GM12878 (cell line): Measurements from ENCODE around the gene SLC45A2.

Source experiments
- CBFB ChIP-seq: IDR thresholded peaks from 2 replicates; pipeline ENCODE4 v1.6.1; 2016; ENCODE audit warnings: antibody characterized with exemption, low read depth
- CHD2 ChIP-seq: IDR thresholded peaks from 2 replicates; pipeline ENCODE4 v1.6.1; 2011; ENCODE audit warnings: low read depth, low read length, improper control_type of control experiment, borderline replicate concordance
- CTCF ChIP-seq, 3 experiments: IDR thresholded peaks in 2 of 3; conservative IDR thresholded peaks in 1 of 3; 2 replicates each; pipeline ENCODE4 v1.5.1; 2011; ENCODE audit warnings: low read depth in 3 of 3, low read length in 3 of 3, mild to moderate bottlenecking in 3 of 3, control low read depth in 2 of 3, moderate library complexity in 2 of 3, inconsistent platforms in 1 of 3, mixed read lengths in 1 of 3; ENCODE audit not compliant: control insufficient read depth in 2 of 3, insufficient read depth in 1 of 3; ENCODE audit errors: extremely low read depth in 1 of 3
- REST ChIP-seq: IDR thresholded peaks from 2 replicates; pipeline ENCODE4 v1.6.1; 2012; ENCODE audit warnings: mild to moderate bottlenecking, low read depth, low read length
- USF1 ChIP-seq: IDR thresholded peaks from 2 replicates; pipeline ENCODE4 v1.6.1; 2011; ENCODE audit warnings: borderline replicate concordance, low read depth, mild to moderate bottlenecking, moderate library complexity, mixed read lengths, low read length; ENCODE audit not compliant: insufficient read depth; ENCODE audit errors: extremely low read length

GRCh38 chr5:34001241-34001841, 16.8 kb upstream of the SLC45A2 start:
- no peak for TF ChIP-seq CTCF (IDR thresholded peaks at IDR 0.05 in 2 of 3, conservative IDR thresholded peaks at IDR 0.05 in 1 of 3; ENCODE audit: control insufficient read depth in 2 of 3, extremely low read depth in 1 of 3, insufficient read depth in 1 of 3, low read depth in 3 of 3, low read length in 3 of 3)
- TF ChIP-seq CHD2 = no peak
- TF ChIP-seq USF1 = no peak
- TF ChIP-seq REST = no peak
- TF ChIP-seq CBFB = no peak
